Esophagus muscularis mucosa (tissue), 4 donors: ENCODE data around the gene HDGFL3.

Source experiments
- CTCF ChIP-seq, 3 experiments: fragments of 200-600 bp in 2 of 3; fragments of 450-650 bp in 1 of 3; sonication (generic) in 2 of 3; IDR thresholded peaks; one replicate each; pipeline ENCODE4 v1.5.1; 2017 to 2019; ENCODE audit warnings: antibody characterized with exemption in 3 of 3, mild to moderate bottlenecking in 2 of 3, moderate library complexity in 1 of 3
- EP300 ChIP-seq: sonication (generic); formaldehyde crosslinking; IDR thresholded peaks from one replicate; pipeline ENCODE4 v1.6.1; 2017; ENCODE audit warnings: antibody characterized with exemption
- POLR2A ChIP-seq: fragments of 450-650 bp; IDR thresholded peaks from one replicate; pipeline ENCODE4 v1.6.1; 2017; ENCODE audit warnings: antibody characterized with exemption, moderate library complexity, mild to moderate bottlenecking, low read depth
- POLR2AphosphoS5 ChIP-seq, 2 donors: sonication (generic); formaldehyde crosslinking; IDR thresholded peaks; one replicate each; pipeline ENCODE4 v1.6.1; 2017; ENCODE audit warnings: antibody characterized with exemption in 2 of 2

GRCh38 chr15:83129791-83130190, 77.8 kb downstream of the HDGFL3 start:
- TF ChIP-seq CTCF (IDR thresholded peaks at IDR 0.05) (no peak), POLR2AphosphoS5 (IDR thresholded peaks at IDR 0.05) (no peak), POLR2A (no peak), EP300 (no peak)
